ENCODE data around the gene NF2.
"Not testable (repeated sequence)": the region's sequence is repeated elsewhere in the genome, so short reads cannot be mapped to it uniquely, and the experiment has no call there.

Gene NF2

DNA sequence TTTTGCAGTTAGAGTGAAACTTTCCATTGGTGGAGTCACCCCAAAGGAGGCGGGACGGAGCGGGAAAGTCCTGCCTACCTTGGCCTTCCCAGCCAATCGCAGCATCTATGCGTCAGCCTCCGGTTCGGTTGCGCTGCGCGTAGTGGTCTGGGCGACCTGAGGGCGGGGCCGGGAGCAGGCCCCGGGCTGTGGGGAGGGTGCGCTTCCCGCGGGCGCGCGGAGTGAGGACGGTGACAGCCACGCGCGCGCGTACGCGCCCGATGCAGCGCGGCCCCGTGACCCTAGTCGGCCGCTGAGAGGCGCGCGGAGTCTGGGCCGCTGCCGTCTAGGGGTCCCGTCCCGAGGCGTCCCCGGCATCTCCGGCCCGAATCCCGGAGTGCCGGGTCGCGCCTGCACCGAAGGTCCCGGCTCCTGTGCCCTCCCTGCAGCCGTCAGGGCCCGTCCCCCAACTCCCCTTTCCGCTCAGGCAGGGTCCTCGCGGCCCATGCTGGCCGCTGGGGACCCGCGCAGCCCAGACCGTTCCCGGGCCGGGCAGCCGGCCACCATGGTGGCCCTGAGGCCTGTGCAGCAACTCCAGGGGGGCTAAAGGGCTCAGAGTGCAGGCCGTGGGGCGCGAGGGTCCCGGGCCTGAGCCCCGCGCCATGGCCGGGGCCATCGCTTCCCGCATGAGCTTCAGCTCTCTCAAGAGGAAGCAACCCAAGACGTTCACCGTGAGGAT lies at the start of gene NF2:
TSS of gene NF2 (plus strand) at position 276 of the 718 bp plus-strand sequence. CDS start at position 642, 366 bp downstream.
- peak; percentile 98 for DNase-seq (ENCODE audit: low read depth)

DNA sequence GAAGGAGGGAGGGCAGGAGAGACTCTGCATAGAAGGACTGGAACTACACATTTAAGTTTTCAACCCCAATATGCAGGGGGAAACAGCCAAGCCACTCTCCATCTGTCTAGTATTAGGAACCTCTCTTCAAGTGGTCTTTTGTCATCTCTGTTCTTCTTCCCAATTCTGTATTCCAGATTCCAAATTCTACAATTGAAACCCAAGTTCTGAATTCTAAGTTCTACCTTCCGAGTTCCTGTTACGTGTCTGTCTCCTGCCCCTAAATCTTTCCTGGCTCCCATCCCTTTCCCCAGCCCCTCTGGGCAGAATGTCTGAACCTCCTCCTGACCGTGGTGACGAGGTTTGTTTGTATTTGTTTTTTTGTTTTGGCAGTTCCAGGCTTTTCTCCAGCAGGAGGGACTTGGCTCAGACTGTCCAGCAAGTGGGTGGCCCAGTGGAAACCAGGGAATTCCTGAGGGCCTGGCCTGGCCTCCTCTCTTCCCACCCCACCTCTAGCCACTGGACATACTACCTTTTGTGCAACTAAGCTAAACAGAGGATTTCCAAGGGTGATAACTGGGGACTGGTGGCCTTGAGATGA lies 48.3 kb upstream of the NF2 start:
- DNase-seq (ENCODE audit: low read depth) = no peak

DNA sequence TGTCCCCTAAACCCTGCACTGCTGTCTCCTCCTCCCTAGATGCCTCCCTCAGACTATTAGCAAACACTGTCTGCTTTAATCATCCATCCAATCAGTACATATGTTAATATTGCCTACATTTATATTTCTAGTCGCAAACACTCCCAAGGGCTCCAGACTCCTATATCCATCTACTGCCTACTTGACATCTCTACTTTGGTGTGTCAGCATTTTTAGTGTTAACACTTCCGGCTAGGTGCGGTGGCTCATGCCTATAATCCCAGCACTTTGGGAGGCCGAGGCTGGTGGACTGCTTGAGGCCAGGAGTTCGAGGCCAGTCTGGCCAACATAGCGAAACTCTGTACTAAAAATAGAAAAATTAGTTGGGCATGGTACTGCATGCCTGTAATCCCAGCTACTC lies 44.4 kb upstream of the NF2 start:
- DNase-seq (ENCODE audit: low read depth) = no peak

DNA sequence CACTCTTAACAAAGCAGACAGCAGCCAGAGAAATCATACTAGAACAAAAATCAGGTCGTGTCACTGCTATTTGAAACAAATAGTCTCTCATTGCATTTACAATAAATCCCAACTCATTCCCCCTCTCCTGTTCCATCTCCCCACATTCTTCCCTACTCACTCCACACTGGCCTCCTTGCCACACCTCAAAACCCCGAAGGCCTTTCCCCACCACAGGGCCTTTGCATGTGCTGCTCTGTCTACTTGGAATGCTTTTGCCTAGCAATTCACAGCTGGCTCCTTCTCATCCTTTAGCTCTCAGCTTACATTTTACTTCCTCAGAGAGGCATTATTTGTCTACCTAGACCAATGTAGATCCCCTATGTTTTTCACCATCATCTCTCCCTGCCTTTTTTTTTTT lies 43.6 kb upstream of the NF2 start:
- no peak for DNase-seq (ENCODE audit: low read depth)

DNA sequence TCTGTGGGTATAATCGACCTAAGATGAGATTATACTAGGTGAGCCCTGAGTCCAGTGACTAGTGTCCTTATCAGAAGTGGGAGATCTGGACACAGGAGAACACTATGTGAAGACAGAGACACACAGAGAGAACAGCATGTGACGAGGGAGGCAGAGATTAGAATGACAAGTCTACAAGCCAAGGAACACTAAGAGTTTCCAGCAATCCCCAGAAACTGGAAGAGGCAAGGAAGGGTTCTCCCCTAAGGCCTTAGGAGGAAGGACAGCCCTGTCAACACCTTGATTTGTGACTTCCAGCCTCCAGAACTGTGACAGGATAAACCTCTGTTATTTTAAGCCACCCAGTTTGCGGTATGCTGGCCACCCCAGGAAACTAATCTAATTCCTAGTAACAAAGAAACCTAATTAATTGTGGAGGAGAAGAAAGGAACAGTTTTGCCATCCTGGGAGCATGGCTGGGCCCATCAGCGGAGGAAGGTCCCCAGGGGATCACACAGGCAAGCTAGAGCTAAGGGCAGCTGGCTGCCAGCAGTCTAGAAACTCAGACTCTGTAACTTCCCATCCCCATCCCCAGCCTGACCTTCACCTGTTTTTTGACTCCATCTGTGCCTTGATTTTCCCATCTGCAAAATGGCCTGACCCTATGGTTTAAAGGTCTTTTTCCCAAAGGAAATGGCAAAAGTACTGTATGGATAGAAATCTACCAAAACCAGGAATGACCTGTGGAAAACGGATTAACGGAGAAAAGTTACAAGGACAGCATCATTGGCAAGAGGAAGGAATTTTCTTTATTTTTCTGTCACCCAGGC lies 39.6 kb upstream of the NF2 start:
- DNase-seq (ENCODE audit: low read depth) = no peak

DNA sequence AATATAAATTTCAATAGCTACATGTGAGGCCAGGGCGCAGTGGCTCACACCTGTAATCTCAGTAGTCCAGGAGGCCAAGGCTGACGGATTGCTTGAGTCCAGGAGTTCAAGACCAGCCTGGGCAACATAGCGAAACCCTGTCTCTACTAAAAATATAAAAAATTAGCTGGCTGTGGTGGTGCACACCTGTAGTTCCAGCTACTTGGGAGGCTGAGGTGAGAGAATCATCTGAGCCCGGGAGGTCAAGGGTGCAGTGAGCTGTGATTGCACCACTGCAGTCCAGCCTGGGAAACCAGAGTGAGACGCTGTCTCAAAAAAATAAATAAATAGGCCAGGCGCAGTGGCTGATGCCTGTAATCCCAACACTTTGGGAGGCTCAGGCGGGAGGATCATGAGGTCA lies 36.9 kb upstream of the NF2 start:
- DNase-seq (ENCODE audit: low read depth) = not testable (repeated sequence)

DNA sequence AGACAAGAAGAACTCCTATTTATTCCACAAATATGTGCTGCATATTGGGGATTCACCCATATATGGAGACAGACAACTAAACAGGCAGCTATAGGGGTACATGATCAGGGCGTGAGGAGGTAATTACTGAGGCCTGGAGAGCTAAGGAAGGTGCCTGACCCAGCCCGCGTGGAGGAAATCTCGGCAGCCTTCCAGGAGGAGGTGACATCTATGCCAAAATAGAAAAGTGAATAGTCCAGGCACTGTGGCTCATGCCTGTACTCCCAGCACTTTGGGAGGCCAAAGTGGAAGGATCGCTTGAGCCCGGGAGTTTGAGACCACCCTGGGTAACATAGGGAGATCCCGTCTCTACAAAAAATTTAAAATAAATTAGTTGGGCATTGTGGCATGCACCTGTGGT lies 36.1 kb upstream of the NF2 start:
- DNase-seq (ENCODE audit: low read depth) = no peak

DNA sequence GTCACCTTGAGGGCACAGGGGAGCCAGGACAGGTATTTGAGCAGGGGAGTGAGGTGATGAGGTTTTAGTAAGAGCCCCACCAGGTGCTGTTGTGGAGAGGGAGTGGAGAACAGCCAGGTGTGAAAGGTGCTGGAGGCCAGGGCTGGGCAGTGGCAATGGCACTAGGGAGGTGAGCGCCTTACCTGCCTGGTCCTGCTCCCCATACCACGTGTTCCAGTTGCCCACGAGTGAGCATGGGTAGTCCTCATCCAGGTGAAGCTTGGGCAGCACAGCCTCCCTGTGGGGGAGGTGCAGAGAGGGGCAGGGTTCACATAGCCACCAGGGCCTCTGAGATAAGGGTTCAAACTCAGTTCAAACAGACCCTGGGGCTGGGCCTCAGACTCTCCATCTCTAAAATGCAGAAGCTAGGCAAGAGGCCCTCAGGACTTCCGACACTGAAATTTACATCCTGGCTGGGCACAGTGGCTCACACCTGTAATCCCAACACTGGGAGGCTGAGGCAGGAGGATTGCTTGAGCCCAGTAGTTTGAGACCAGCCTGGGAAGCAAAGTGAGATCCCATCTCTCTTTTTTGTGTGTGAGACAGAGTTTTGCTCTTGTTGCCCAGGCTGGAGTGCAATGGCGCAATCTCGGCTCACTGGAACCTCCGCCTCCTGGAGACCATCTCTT lies 34.3 kb upstream of the NF2 start:
- no peak for DNase-seq (ENCODE audit: low read depth)

DNA sequence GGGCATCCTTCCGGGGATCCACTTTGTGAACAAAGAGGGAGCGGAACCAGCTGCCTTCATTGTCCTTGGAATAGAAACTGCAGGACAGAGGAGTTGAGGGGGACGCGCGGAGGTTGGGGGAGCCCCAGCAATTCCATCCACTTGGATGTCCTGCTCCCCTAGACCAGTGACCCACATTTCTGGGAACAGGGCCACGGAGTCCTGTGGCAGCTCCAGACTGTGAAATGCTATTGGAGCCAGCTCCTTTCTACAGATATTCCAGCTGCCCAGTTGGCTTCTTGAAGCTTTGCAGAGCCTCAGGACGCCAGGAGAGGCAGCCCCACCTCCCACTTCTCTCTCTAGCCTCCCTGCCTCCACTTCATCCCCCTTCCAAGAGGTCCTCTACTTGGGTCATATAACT lies 33.0 kb upstream of the NF2 start:
- no peak for DNase-seq (ENCODE audit: low read depth)

DNA sequence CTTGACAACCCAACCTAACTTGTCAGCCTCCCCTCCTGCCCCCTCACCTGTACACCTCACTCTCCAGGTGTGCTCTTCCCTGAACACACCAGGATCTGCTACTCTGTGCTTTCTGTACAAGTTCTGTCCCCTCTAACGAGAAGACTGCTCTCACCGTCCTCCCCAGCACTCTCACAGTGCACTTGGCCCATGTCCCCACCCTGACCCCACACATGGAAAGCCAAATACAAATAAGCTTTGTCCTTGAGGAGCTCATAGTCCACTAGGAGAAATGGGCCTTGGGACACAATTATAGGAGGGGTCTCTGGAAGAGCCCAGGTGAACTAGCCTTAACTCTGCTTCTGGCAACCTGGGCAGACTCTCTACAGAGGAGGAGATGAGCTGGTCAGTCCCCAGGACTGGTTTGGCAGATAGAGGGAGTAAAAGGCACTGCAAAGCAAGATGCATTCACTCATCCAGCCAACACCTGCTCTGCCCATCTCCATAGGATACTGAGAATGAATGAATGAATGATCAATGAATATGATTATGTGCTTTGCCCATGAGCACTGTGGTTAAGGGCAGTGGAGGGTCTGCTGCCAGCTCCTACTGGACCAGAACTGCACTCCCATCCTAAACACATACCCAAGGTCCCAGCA lies 32.4 kb upstream of the NF2 start:
- DNase-seq (ENCODE audit: low read depth) = no peak

DNA sequence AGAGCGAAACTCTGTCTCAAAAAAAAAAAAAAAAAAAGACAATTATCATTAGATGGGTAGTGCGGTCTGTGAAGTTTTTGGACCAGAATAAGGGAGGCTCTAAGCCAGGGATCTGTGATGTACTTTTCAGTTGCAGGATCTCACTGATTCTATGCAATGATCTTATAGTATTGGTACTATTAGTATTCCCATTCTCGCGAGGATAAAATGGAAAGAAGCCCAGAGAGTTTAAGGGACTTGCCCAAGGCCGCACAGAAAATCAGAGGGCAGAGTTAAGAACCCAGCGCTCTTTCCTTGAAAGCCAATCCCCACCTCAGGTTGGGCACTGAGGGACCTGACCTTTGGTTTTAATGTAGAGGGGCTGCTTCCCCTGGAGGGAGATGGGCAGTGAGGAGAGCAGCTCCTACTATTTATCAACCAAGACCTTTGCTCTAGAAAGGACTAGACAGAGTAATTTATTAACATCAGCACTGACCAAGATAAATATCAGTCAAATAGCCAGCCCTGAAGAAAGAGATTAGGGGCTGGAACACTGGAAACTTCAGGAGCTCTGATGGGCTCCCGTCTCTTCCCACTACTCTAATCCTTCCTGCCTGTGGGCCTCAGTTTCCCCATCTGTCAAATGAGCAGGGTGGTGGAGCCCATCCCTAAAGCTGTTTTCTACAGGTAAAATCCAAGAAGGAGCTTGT lies 28.5 kb upstream of the NF2 start:
- no peak for DNase-seq (ENCODE audit: low read depth)

DNA sequence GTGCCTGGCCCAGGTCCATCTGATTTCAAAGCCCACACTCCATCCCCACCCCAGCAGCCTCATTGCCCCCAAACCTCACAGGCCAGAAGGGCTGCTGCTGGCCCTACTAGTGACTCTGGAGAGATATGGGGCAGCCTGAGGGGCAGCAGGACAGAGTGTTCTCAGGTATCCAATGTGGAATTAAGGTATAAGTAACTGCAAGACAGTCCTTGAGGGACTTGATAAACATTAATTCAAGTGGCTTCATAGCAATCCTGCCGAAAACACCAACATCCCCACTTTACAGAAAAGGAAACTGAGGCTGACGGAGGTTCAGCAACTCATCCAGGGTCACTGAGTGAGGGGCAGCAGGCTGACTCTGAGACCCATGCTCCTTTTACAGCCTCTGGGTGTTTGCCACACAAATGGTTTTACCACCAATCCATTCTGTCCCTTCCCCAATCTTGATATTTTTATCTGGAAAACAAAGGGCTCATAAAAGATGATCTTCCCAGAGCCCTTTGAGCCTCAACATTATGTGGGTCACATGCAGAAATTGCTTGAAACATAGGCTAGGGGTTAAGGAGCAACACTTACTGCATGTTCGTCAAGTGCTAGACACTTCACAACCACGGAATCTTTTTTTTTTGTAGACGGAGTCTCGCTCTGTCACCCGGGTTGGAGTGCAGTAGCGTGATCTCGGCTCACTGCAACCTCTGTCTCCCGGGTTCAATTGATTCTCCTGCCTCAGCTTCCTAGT lies 24.8 kb upstream of the NF2 start:
- DNase-seq (ENCODE audit: low read depth) = no peak

DNA sequence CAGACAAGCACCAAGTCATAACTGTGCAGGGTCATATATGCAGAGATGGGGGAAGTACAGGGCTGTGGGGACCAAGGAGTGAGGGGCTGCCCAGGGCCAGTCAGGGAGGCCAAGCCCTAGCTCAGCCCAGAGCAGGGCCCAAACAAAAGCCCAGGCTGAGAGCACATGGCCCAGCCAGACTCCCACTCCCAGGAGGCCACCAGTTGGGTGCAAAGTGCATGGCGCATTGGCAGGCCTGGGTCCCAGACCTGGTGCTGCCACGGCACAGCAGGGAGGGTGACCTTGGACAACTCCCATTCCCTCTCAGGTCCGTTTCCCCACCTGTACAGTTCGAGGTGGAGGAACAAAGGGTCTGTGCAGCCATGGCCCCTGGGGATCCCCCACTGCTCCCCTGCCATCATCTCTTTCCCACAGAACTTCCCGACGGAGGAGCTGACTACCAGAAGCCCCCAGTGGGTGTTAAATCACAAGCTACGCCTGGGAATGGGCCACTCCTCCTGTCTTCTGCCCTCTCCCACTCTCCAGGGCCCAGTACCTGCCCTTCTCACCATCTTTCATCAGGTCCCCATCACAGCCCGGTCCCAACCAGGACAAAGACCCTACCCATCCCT lies 23.1 kb upstream of the NF2 start:
- DNase-seq (ENCODE audit: low read depth) = no peak

DNA sequence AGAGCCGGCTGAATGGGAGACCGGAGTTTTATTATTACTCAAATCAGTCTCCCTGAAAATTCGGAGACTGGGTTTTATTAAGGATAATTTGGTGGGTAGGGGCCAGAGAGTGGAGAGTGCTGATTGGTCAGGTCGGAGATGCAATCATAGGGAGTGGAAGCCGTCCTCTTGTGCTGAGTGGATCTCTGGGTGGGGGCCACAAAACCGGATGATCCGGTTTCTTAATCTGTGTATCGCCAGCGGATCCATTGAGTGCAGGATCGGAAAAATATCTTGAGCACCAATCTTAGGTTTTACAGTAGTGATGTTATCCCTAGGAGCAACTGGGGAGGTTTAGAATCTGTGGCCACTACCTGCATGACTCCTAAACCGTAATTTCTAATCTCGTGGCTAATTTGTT lies 21.6 kb upstream of the NF2 start:
- no peak for DNase-seq (ENCODE audit: low read depth)

DNA sequence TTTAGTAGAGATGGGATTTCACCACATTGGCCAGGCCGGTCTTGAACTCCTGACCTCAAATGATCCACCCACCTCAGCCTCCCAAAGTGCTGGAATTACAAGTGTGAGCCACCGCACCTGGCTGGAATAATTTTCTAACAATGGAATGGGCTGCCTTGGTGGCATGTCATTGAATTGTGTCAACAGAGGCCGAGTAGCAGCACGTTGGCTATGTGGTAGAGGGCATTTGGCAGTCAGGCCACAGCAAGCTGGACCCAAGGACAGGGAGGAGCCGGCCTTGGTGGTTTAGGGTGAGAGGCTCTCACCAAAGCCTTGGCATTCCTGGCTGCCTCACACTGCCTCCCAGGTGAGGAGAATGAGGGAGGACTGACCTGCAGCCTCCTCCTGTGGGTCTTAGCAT lies 18.5 kb upstream of the NF2 start:
- no peak for DNase-seq (ENCODE audit: low read depth)

DNA sequence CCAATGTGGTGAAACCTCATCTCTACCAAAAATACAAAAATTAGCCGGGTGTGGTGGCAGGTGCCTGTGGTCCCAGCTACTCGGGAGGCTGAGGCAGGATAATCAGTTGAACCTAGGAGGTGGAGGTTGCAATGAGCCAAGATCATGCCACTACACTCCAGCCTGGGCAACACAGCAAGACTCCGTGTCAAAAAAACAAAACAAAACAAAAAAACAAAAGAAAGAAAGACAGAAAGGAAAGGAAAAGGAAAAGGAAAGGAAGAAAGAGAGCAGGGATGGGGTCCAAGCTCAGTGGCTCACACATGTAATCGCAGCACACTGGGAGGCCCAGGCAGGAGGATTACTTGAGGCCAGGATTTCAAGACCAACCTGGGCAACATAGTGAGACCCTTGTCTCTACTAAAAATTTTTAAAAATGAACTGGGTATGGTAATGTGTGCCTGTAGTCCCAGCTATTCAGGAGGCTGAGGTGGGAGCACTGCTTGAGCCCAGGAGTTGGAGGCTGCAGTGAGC lies 17.2 kb upstream of the NF2 start:
- DNase-seq (ENCODE audit: low read depth) = not testable (repeated sequence)

DNA sequence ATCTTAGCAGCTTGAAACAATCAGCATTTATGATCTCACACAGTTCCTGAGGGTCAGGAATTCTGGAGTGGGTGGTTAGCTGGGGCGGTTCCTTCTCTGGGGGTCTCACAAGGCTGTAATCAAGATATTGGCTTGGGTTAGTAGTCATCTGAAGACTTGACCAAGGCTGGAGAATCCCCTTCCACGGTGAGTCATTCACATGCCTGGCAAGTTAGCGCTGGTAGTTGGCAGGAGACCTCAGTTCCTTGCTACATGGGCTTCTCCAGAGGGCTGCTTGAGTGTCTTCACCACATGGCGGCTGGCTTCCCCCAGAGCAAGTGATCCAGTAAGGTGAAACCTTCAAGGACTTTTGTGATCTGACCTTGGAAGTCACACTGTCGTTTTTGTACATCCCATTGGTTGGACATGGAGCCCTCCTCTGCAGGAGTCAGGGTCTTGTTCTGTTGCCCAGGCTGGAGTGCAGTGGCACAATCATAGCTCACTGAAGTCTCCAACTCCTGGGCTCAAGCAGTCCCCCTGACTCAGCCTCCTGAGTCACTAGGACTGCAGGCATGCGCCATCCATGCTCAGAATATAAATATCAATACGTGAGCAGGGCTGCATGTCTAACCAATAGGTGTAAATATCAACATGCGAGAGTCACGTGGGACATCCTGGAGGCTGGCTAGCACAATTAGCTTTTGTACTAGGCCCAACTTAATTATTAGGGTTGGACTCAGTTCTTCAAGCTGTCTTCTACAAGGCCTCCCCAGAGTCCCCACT lies 15.3 kb upstream of the NF2 start:
- no peak for DNase-seq (ENCODE audit: low read depth)

DNA sequence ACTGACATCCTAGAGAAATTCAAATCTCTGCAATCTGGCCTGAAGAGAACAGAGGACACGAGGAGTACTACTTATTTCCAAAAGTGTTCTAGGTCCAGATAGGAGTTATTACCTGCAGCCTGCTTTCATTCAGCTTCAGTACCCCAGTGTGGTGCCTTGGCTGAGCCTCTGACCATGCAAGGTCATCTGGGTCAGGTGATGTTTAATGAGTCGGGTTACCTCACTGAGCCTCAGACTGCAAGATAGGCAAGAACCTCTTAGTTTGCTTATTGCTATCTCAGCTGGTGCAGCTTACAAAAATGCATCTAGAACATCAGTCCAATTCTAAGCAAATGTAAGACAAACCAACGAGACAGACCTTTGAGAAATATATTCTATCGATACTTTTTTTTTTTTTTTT lies 9.5 kb upstream of the NF2 start:
- DNase-seq (ENCODE audit: low read depth) = no peak

DNA sequence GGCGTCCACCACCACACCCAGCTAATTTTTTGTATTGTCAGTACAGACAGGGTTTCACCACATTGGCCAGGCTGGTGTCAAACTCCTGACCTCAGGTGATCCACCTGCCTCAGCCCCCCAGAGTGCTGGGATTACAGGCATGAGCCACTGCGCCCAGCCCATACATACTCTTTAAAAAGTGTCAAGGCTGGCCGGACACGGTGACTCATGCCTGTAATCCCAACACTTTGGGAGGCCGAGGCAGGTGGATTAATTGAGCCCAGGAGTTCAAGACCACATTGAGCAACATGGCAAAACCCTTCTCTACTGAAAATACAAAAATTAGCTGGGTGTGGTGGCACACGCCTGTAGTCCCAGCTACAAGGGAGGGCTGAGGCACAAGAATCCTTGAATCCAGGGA lies 9.0 kb upstream of the NF2 start:
- DNase-seq (ENCODE audit: low read depth) = not testable (repeated sequence)

Data from activated T-cell treated with anti-CD3 and anti-CD28 coated beads for 48 hours (primary cell).